NCI-H2029 treated with DMSO at 0.1 percent for 48 hours (cell line): Measurements from ENCODE around the gene CD3D.
"Not testable (repeated sequence)": the region's sequence is repeated elsewhere in the genome, so short reads cannot be mapped to it uniquely, and the experiment has no call there.

Experiments
- DNase-seq: peaks from one replicate; lab custom pipeline; 2025; lab: John Stamatoyannopoulos, UW

The CD3D gene

DNA sequence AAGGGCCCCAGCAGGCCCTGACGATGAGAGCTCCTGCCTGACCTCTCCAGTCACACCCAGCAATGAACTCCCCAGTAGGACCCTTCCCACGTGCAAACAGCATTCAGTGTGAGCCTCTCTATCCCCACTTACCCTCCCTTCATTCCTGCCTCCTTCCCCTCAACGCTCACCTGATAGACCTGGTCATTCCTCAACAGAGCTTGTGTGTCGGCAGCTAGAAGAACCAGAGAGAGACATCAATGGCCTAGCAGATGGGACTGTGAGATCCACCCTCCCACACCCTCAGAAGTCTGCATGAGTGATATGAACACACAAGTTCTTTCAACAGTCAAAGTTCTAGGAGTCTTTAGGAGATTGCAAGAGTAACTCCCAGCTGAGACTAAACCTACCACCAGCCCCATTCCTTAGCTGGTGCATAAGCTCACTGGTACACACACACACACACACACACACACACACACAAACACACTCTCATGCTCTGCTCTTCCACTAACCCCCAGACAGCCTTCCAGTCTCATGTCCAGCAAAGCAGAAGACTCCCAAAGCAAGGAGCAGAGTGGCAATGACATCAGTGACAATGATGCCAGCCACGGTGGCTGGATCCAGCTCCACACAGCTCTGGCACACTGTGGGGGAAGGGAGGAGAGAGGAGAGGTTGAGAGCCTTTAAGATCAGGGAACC, 3.1 kb downstream of the CD3D start:
- no peak for DNase-seq

DNA sequence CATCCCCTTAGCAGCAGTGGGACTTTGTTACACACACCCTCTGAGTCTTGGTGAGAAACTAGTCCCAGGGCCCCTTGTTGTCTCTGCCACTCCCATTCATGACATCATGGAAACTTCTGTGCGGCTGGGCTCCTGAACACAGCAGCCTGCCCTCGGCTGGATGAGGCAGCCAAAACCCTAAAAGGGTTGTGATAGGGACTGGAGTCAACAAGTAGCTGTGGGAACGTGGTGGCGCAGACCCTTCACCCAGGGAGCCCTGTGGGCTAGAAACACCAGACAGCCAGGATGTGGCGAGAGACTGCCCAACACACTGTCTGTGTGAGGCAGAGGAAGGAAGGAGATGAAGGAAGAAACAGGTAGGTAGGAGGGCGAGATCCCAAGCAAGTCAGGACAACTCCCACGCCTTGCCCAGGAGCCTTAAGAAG, 3.9 kb downstream of the CD3D start:
- no peak for DNase-seq

DNA sequence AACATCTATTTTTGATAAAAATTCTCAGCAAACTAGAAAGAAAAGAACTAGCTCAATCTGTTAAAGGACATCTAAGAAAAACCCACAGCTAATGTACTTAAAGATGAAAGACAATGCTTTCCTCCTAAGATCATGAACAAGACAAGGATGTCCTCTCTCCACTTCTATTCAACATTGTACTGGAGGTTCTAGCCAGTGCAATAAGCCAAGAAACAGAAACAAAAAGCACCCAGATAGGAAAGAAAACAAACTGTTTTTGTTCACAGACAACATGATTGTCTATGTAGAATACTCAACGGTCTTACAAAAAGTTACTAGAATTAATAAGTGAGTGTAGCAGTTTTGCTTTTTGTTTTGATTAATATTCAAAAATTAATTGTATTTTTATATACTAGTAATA, 7.8 kb downstream of the CD3D start:
- DNase-seq: no peak

DNA sequence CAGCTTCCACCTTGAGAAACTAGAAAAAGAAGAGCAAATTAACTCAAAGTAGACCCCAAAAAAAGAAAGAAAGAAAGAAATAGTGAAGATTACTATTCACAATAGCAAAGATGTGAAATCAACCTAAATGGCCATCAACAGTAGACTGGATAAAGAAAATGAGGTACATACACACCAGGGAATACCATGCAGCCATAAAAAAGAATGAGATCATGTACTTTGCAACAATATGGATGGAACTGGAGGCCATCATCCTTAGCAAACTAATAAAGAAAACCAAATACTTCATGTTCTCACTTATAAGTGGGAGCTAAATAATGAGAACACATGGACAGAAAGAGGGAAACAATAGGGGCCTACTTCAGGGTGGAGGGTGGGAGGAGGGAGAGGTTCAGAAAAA, 13.8 kb downstream of the CD3D start:
- no peak for DNase-seq

DNA sequence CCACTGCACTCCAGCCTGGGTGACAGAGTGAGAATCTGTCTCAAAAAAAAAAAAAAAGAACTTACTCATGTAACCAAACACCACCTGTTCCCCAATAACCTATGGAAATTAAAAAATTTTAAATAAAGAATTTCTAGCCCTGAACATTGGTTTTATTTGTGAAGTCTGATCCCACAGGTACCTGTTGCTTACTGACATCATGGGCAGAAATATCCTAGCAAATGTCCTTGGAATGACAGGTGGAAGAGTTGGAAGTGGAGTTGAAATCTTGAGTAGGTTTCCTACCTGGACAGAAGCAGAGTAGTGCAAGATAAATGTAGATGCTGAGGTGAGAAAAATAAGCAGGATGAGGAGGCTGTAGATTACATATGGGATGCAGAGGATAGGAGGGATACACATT, 17.2 kb downstream of the CD3D start:
- DNase-seq: no peak

DNA sequence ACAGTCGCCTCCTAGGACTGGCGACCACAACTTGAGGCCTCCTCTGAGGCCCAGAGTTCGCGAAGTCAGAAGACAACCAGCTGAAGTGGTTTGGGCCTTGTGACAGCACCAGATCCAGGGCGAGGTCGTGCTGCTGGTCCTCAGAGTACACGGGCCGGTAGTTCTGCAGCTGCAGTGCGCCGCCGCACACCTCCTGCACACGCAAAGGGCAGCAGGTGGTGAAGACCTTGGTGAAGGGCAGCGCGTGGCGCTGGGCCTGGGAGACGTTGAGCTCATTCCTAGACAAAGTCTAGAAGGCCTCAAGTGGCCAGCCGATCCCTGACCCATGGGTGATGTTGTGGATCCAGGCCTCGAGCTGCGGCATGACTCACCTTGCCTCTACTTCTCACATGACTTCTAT, 19.8 kb downstream of the CD3D start:
- DNase-seq: no peak

DNA sequence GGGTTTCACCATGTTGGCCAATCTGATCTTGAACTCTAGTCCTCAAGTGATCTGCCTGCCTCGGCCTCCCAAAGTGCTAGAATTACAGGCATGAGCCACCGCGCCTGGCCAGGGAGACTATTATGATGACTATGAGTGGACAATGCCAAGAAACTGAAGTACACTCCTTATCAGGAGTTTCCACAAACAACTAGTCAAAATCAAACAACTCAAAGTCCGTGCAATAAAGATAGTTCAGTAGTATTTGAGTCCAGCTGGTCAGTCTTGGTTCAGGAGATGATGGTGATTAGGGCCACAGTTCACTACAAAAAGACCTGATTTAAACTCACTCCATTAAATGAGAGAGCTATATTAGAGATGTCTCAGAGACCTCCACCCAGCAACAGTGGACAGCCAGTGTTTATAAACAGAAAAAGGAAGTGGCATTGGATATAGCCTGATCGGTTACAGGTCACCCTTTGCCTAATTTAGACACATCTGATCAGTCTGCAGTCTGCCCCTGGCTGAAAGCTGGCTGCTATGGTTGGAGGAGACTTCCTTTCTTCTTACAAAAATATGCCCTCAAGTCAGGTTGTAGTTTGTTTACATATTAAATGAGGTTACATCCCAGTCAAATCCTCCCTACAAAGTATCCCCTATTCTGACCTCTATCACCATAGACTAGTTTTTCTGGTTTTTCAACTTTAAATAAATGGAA, 21.0 kb downstream of the CD3D start:
- no peak for DNase-seq

DNA sequence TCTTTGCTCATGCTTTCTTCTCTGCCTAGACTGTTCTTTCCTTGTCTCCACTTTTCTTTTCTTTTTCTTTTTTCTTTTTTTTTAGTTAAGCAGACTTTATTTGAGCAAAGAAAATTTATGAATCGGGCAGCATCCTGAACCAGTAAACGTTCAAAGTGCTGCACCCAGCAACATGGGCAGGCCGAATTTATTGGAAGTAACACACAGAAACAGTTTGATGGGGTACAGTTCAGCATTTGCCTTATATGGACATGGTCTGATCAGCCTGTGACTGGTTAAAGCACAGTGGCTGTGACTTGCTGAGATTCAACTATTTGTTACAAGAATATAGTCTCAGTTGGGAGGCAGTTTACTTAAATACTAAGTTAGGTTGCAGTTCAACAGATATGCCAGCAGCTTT, 22.0 kb downstream of the CD3D start:
- no peak for DNase-seq

DNA sequence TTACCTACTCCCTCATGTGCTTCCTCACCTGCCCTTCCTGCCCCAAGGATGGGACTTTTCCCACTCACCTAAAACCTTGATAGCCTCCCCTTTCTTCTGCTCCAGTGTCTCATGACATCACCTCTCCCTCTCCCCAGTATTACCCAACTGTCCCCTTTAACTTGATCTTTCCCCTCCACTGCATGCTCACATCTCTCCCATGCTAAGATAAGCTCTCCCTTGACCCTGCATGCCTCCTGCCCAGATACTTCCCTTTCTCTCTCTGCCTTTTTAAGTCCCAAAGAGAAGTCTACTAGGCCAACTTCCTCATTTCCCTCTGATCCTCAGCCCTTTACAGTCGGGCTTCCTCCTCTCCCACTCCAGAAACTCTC, 23.2 kb downstream of the CD3D start:
- no peak for DNase-seq

DNA sequence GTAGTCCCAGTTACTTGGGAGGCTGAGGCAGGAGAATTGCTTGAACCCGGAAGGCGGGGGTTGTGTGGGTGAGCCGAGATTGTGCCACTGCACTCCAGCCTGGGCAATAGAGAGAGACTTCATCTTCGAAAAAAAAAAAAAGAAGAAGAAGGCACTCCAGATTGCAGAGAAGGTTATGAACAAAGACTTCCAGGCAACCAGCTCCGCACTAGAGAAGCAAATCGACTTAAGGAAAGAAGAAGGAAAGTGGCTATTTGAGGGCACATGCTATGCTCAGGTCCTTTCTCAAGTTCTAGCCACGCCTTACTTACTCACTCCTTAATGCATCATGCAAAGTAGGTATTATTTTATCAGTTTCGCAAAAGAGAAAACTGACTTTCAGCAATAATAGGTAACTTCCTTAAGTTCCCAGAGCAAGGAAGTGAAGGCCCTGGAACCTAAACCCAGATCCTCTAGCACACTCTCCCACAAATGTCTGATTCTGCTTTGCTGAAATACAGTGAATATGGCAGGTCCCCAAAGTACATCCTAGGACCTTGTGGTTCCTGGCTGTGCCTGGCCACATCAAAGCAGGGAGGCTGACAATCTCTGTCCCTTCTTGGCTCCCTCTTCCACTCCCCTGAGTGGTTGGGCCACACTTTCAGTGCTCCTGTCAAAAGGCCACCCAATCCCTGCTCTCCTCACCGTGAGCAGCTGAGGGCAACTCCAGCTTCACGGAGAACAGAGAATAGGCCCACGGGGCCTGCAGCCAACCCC, 23.7 kb downstream of the CD3D start:
- no peak for DNase-seq

DNA sequence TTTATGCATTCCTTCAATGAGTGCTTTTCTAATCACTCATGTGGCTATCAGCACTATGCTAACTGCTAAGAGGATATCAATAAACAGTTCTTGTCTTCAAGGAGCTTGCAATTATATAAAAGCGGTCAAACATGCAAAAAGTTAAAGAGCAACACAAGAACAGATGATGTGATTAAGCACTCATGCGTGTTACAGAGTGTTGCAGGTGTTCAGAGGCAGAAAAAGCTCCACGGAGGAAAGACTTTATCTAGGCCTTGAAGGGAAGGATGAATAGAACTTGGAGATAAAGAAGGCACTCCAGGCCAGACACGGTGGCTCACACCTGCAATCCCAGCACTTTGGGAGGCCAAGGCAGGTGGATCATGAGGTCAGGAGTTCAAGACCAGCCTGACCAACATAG, 24.4 kb downstream of the CD3D start:
- no peak for DNase-seq

DNA sequence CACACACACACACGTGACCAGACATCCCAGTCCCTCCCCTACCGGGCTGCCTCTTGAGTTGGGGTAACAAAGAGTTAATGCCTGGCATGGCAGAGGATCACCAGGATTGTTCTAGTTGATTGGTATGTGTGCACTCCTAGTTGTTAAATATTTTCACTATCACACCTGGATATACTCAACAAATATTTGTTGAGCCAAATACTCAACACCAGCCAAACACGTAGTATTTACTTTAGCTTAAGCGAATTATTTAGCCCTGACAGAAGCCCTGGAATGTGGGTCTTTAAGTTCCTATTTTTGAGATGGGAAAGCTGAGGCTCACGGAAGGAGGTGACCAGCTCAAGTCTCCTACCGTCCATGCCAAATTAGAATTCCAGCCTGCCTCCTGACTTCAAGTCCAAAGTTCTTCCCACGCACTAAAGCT, 27.5 kb downstream of the CD3D start:
- no peak for DNase-seq

DNA sequence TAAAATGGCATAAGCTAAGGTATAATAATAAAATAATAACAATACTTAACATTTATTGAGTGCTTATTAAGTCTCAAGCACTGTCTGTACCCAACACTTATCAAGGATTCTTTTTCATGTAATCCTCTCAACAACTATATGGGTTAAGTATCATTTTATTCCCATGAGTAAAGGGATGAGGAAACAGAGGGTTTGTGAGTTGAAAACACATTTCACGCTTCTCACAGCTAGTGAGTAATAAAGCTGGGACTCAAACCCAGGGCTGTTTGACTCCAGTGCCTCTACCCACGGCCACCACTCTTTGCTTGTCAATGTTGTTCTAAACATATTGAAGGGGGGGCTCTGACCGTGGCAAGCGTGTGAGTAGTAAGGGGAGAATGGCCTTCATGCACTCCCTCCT, 29.3 kb downstream of the CD3D start:
- no peak for DNase-seq

DNA sequence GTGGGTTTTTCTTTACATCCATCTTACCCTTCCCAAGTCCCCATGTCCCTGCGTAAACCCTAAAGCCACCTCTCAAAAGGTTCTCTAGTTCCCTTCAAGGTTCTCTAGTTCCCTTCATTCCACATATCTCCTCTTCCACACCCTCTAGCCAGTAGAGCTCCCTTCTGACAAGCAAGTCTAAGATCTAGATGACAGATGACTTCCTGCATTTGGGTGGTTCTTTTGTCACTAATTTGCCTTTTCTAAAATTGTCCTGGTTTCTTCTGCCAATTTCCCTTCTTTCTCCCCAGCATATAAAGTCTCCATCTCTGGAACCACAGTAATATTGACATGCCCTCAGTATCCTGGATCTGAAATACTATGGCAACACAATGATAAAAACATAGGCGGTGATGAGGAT, 30.2 kb downstream of the CD3D start:
- no peak for DNase-seq

DNA sequence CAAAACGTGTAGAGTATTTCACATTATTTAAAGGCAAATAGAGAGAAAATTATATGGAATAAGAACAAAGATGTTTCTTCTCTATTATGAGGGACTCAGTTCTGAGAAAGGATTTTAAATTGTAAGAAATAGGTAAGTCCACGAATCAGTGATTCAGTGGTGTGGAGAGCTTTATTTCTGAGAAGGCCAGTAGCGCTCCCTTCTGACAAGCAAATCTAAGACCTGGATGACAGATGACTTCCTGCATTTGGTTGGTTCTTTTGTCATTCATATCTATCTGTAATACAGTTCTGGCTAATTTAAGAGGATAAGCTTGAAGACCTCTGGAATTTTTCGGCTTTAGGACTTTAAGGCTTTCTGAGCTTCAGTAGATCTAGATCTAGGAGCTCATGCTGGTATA, 31.0 kb downstream of the CD3D start:
- no peak for DNase-seq

DNA sequence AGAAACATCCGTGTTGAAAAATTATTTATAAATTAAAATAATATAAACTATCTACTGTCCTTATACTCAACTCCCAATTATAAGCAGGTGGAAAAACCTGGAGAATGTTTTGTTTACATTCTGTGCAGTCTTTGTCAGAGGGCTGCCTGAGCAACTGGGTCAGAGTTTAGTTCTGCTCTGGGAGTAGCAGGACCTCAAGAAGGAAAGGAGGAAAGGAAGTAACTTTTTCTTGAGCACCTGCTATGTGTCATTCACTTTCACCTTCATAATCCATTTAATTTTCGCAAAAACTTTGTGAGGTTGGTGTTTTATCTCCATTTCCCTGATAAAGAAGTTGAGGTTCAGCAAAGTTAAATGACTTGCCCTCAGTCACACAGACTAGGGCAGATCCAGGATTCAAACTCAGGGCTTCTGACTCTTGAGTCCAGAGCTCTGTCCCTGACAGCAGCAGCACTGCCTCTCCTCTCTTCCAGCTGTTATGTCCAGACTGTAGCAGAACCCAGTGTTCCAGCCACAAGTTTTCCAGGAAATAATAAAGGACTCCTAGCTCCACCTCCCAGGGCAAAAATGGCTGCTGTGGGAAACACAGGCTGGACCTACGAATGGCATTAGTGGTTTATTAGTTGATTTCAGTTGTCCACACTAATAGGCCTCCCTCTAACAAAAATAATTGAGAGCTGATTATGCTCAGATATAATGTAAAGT, 31.6 kb downstream of the CD3D start:
- no peak for DNase-seq

DNA sequence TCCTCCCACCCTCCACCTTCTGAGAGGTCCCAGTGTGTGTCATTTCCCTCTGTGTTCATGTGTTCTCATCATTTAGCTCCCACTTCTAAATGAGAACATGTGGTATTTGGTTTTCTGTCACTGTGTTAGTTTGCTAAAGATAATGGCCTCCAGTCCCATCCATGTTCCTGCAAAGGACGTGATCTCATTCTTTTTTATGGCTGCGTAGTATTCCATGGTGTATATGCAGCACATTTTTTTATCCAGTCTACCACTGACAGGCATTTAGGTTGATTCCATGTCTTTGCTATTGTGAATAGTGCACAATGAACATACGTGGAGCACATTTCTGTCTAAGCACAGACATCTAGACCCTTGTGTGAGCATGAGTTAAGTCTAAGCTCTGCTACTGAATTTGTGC, 32.2 kb downstream of the CD3D start:
- DNase-seq: no peak

DNA sequence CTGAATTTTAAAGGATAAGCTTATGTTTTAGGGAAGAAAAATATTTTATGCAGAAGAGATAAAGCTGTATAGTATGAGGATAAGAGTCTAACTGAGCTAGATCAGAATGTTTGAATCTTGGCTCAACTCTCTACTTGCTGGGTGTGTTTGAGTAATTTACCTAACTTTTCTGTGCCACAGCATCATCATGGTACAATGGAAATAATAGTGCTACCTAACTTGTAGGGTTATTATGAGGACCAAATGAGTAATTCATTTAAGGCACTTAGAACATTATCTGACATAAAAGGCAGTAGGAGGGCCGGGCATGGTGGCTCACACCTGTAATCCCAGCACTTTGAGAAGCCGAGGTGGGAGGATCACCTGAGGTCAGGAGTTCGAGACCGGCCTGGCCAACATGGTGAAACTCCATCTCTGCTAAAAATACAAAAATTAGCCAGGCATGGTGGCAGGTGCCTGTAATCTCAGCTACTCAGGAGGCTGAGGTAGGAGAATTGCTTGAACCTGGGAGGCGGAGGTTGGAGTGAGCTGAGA, 33.4 kb downstream of the CD3D start:
- DNase-seq: not testable (repeated sequence)

DNA sequence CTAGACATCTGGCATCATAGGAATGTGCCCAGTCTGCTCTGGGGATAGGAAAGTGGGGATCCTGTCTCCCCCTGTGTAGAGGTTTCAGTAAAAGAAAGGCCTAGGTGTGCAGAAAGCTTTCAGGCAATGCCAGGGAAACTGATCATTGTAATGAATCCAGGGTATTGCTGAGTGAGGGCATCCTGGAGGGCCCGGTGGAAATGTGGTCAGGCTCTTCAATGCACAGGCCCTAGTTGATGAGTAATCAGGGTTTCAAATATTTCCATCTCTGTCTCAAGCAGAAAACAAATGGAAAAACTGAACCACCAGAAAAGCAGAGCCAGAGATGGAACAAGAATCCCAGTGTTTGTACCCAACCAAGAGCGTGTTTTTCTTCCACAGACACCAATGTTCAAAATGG, 35.9 kb downstream of the CD3D start:
- DNase-seq: no peak

DNA sequence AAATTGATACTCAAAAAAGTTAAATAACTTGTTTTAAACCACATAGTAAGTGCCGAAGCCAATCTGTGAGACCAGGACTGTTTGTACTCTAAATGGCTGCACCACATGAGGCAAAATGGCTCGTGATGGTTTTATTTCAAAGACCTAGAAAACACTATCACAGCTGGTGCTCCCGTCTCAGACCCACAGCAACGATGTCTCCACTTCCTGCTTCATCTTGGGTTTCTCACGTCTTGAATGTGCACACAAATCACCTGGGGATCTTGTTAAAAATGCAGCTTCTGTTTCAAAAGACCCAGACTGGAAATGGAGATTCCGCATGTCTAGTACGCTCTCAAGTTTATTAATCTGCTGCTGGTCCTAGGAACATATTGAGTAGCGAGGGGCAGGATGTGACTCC, 36.8 kb downstream of the CD3D start:
- DNase-seq: no peak

DNA sequence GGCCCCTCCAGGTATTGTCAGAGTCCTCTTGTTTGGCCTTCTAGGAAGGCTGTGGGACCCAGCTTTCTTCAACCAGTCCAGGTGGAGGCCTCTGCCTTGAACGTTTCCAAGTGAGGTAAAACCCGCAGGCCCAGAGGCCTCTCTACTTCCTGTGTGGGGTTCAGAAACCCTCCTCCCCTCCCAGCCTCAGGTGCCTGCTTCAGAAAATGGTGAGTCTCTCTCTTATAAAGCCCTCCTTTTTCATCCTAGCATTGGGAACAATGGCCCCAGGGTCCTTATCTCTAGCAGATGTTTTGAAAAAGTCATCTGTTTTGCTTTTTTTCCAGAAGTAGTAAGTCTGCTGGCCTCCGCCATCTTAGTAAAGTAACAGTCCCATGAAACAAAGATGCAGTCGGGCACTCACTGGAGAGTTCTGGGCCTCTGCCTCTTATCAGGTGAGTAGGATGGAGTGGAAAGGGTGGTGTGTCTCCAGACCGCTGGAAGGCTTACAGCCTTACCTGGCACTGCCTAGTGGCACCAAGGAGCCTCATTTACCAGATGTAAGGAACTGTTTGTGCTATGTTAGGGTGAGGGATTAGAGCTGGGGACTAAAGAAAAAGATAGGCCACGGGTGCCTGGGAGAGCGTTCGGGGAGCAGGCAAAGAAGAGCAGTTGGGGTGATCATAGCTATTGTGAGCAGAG, 37.8 kb downstream of the CD3D start, which contains the start of gene CD3E:
Gene CD3E (plus strand): TSS at position 163 of the 681 bp plus-strand sequence. CDS start 223 bp downstream, at position 386.
- DNase-seq: no peak

DNA sequence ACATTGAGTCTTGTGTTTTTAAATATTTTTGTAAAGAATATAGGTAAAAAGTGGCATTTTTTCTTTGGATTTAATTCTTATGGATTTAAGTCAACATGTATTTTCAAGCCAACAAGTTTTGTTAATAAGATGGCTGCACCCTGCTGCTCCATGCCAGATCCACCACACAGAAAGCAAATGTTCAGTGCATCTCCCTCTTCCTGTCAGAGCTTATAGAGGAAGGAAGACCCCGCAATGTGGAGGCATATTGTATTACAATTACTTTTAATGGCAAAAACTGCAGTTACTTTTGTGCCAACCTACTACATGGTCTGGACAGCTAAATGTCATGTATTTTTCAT, 38.3 kb downstream of the CD3D start:
- no peak for DNase-seq
